Suprapubic skin (tissue), 4 donors: ENCODE results near the gene COG1. TPM values are rescaled to one million over a fixed set of nuclear protein-coding genes. Genes with fewer than 3 reads are reported as not detected.
A peak's percentile ranks its signal among the peaks of the same experiment; 100 is the strongest.

Experiments used
- DNase-seq, 2 donors: peaks; one replicate each; pipeline ENCODE4 v3.0.0-alpha.2; 2019; ENCODE audit warnings: low spot score in 2 of 2
- H3K27ac ChIP-seq: fragments of 200-600 bp; sonication (generic); one replicate; pipeline ENCODE4 v1.5.1; 2019
- H3K27me3 ChIP-seq: fragments of 200-600 bp; sonication (generic); one replicate; pipeline ENCODE4 v1.5.1; 2019
- H3K36me3 ChIP-seq: fragments of 200-600 bp; sonication (generic); one replicate; pipeline ENCODE4 v1.5.1; 2019
- H3K4me1 ChIP-seq: fragments of 200-600 bp; sonication (generic); one replicate; pipeline ENCODE4 v1.5.1; 2019
- H3K4me3 ChIP-seq: fragments of 200-600 bp; sonication (generic); one replicate; pipeline ENCODE4 v1.5.1; 2019; ENCODE audit warnings: mild to moderate bottlenecking
- H3K9me3 ChIP-seq: fragments of 200-600 bp; sonication (generic); one replicate; pipeline ENCODE4 v1.5.1; 2019
- CTCF ChIP-seq, 2 donors: fragments of 200-600 bp in 1 of 2; fragments of 450-650 bp in 1 of 2; sonication (generic) in 1 of 2; IDR thresholded peaks; one replicate each; pipeline ENCODE4 v1.5.1; 2016 to 2019; ENCODE audit warnings: antibody characterized with exemption in 2 of 2, mild to moderate bottlenecking in 1 of 2, moderate library complexity in 1 of 2
- EP300 ChIP-seq: sonication (generic); formaldehyde crosslinking; IDR thresholded peaks from one replicate; pipeline ENCODE4 v1.6.1; 2017; ENCODE audit warnings: antibody characterized with exemption
- POLR2A ChIP-seq, 2 donors: fragments of 450-650 bp; IDR thresholded peaks; one replicate each; pipeline ENCODE4 v1.6.1; 2017; ENCODE audit warnings: antibody characterized with exemption in 2 of 2, mild to moderate bottlenecking in 2 of 2, moderate library complexity in 2 of 2
- POLR2AphosphoS5 ChIP-seq, 3 donors: sonication (generic); formaldehyde crosslinking; IDR thresholded peaks; one replicate each; pipeline ENCODE4 v1.6.1; 2017; ENCODE audit warnings: antibody characterized with exemption in 3 of 3
- WGBS: methylation state at CpG from one replicate; pipeline ENCODE4 v1.1.5; 2018; 5-methylcytosine and 5-hydroxymethylcytosine counted together
- total RNA-seq, 4 donors: library from RNA; depleted of rRNA; stranded (reverse); fragments of >200 nt; gene quantifications; one replicate each; pipeline ENCODE4 v1.1.0, GENCODE V29; 2016

Gene COG1
- total RNA-seq, 4 donors from 2014 or later: 17.9 to 65.8 (median 23.8) TPM

- H3K36me3 ChIP-seq: peaks cover 43% of the 10 kb centered on the region
- no peak for TF ChIP-seq POLR2A (IDR thresholded peaks at IDR 0.05)
- no peak for TF ChIP-seq CTCF (IDR thresholded peaks at IDR 0.05)
- TF ChIP-seq EP300: no peak
- TF ChIP-seq POLR2AphosphoS5 (IDR thresholded peaks at IDR 0.05): no peak
- no peaks in the 10 kb centered on the region for H3K27me3 ChIP-seq
- no peaks in the 10 kb centered on the region for H3K4me1 ChIP-seq
- H3K27ac ChIP-seq: no peak overlapping the region
- WGBS: 88% methylated on average over 10 of the region's 10 CpGs
- no peak overlapping the region for H3K4me3 ChIP-seq
- no peak for DNase-seq
- no peaks in the 10 kb centered on the region for H3K9me3 ChIP-seq
Observed at GRCh38 chr17:73248532-73248931, 55.7 kb downstream of the COG1 start.

- H3K4me1 ChIP-seq: no peaks in the 10 kb centered on the region
- no peak for TF ChIP-seq CTCF (IDR thresholded peaks at IDR 0.05)
- no peak for DNase-seq
- H3K27ac ChIP-seq: no peak overlapping the region
- peaks cover 38% of the 10 kb centered on the region for H3K36me3 ChIP-seq
- H3K4me3 ChIP-seq: no peak overlapping the region
- WGBS: 79% methylated on average over 8 of the region's 8 CpGs
- no peaks in the 10 kb centered on the region for H3K27me3 ChIP-seq
- no peaks in the 10 kb centered on the region for H3K9me3 ChIP-seq
Observed at GRCh38 chr17:73249700-73250099, 56.8 kb downstream of the COG1 start.

- Histone ChIP-seq H3K4me3 (no peak overlapping the region), H3K4me1 (peaks cover 3% of the 10 kb centered on the region), H3K27ac (no peak overlapping the region), H3K9me3 (no peaks in the 10 kb centered on the region), H3K27me3 (no peaks in the 10 kb centered on the region), H3K36me3 (peaks cover 34% of the 10 kb centered on the region)
- TF ChIP-seq CTCF (IDR thresholded peaks at IDR 0.05) (no peak), EP300 (no peak)
- 79% methylated on average over 10 of the region's 10 CpGs for WGBS
- DNase-seq: no peak
Observed at GRCh38 chr17:73250851-73251640, 58.2 kb downstream of the COG1 start.

GRCh38 chr17:73251871-73252270, 59.0 kb downstream of the COG1 start:
- peaks cover 3% of the 10 kb centered on the region for H3K4me1 ChIP-seq
- H3K9me3 ChIP-seq: no peaks in the 10 kb centered on the region
- no peaks in the 10 kb centered on the region for H3K27me3 ChIP-seq
- WGBS: 83% methylated on average over 8 of the region's 8 CpGs
- peaks cover 26% of the 10 kb centered on the region for H3K36me3 ChIP-seq
- H3K4me3 ChIP-seq: no peak overlapping the region
- no peak overlapping the region for H3K27ac ChIP-seq
- TF ChIP-seq POLR2AphosphoS5 (IDR thresholded peaks at IDR 0.05) (no peak), EP300 (no peak), POLR2A (IDR thresholded peaks at IDR 0.05) (no peak), CTCF (IDR thresholded peaks at IDR 0.05) (no peak)
- no peak for DNase-seq

- Histone ChIP-seq H3K9me3 (no peaks in the 10 kb centered on the region), H3K36me3 (no peaks in the 10 kb centered on the region), H3K27ac (no peak overlapping the region), H3K4me3 (no peak overlapping the region), H3K4me1 (peaks cover 3% of the 10 kb centered on the region), H3K27me3 (no peaks in the 10 kb centered on the region)
- TF ChIP-seq CTCF (IDR thresholded peaks at IDR 0.05) (peak; percentile 88 to 92), EP300 (no peak), POLR2AphosphoS5 (IDR thresholded peaks at IDR 0.05) (no peak), POLR2A (IDR thresholded peaks at IDR 0.05) (no peak)
- 5% methylated on average over 5 of the region's 8 CpGs for WGBS
- peak in 1 of 2 donors; percentile 68 for DNase-seq
Observed at GRCh38 chr17:73255671-73256181, 62.9 kb downstream of the COG1 start.
